ENCODE data around the gene PSAP.

PSAP gene

DNA sequence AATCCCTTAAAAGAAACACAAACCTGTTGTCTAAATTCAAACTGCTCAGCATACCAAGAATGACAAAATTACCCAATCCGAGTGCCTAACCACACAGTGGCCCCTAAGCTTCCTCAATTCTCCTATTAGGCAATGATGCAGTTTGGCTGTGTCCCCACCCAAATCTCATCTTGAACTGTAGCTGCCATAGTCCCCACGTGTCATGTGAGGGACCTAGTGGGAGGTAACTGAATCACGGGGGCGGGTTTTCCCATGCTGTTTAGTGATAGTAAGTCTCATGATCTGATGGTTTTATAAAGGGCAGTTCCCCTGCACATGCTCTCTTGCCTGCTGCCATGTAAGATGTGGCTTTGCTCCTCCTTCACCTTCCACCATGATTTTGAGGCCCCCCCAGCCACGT lies 21.9 kb downstream of the PSAP start:
- no peak for DNase-seq (ENCODE audit: low read depth in 2 of 3, low spot score in 2 of 3)

DNA sequence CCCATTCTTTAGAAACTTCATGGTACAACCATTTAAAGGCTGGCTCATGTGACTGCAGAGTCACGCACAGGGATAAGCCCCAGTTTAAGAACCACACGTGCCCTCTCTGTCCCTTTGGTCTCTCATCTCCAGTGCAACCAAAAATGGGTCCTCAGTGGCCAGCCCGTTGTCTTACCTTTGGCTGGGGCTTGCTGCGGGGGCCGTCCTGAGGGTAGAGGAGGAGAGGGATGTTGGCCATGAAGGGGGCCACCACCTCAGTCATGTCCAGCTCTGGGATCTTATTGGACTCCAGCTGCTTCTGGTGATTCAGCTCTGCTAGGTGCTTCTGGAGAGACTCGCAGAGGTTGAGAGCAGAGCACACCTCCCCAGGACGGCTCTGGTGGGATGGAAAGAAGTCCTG lies 22.3 kb downstream of the PSAP start:
- DNase-seq (ENCODE audit: low read depth in 2 of 3, low spot score in 2 of 3) = no peak

DNA sequence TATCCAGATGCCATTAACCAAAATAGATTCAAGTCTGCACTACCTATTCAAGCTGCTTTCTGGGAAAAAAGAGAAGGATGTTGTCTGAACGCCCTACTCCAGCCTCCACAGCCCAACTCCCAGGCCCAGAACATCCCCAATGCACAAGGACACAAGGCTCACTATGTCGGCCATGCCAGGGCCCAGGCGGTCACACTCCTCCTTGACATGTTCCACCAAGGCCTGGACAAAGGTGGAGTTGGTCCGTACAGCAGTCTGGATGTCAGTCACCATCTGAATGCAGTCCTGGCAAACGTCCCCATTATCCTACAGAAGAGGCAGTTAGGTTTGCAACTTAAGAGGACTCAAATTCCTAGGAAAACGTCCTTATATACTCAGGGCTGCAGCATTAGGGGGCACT lies 23.2 kb downstream of the PSAP start:
- DNase-seq (ENCODE audit: low read depth in 2 of 3, low spot score in 2 of 3) = no peak

DNA sequence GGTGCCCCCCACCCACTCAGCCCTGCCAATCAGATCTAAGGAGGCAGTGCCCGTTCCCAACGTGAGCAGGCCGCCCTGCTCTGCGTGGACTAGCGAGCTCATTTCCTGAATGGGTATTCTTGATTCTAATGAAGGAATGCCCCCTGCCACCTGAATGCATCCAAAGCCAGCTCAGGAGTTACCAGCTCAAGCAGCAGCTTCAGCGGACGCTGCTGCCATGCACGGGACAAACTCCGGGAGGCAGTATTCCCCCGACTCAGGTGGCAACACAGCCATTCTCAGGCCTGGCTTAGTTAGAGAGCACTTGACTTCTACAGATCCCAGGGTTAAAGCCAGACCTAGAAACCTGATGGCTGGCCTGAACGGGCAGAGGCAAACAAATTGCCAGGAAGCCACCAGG lies 25.8 kb downstream of the PSAP start:
- DNase-seq (ENCODE audit: low read depth in 2 of 3, low spot score in 2 of 3) = no peak

DNA sequence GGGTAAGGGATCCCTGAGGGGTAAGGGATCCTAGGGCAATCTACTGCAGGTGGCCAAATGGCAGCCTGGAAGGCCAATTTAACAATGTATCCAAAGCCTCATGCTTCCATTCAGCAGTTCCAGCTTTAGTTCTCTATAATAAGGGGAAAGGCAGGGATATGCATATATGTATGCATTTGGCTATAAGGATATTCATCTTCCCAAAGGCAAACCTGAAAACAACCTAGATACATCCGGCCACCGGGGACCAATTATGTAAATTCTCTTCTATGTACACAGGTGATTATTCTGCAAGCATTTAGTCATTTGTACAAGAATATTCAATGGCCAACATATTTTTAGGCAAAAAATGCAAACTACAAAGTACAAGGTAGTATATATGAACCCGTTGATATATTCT lies 26.7 kb downstream of the PSAP start:
- DNase-seq (ENCODE audit: low read depth in 2 of 3, low spot score in 2 of 3) = no peak

DNA sequence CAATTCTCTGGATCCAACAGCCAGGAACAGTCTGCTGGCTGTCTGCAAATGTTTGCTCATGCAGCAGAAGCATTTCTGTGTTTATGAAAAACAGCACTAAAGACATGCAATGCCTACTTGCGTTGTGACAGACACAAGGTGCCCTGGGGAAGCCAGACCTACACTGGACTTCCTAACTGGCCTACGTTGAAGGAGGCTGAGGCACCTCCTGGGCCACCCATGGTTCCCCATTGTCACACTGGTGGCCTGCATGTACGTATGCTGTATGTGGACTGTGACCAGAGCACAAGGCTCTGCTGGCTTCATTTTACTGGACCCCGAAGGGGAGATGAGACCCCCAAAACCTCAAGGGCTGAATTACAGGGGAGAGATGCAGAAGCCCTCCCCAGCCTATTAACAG lies 27.7 kb downstream of the PSAP start:
- no peak for DNase-seq (ENCODE audit: low read depth in 2 of 3, low spot score in 2 of 3)

DNA sequence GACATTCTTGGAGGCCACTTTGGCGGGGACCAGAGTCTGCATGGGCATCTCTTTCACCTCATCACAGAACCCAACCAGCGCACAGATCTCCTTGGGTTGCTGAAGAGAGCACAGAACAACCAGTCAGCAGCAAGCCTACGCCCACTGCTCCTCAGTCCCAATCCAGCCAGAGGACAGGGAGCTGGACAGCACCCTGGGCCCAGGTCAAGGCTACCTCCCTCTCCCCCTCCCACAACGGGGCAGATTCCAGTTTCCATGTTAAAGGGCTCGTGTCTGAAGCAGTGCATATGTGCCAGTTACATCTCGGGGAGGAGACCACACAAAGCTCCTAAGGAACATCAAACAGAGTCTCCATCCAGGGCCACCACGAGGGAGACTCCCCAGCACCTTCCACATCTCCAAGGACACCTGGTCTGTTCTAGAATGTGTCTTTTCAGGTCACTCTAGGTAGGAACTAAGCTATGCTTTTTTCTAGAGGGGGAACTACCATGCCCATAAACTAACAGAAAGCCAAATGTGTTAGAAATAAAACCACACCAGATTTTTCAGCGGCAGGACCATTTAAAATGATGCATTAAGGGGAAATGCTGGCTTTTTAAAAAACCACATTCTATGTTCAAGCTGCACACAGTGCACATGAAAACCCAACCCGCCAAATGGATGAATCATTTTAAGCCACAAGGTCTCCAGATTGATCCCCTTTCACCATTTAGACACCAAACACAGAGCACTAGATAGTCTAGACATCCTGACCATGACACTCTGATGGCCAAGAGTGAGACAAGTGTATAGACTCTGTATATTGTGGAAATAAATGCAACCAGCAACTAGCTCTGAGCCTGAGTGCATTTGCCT lies 28.9 kb downstream of the PSAP start:
- DNase-seq (ENCODE audit: low read depth in 2 of 3, low spot score in 2 of 3) = no peak

DNA sequence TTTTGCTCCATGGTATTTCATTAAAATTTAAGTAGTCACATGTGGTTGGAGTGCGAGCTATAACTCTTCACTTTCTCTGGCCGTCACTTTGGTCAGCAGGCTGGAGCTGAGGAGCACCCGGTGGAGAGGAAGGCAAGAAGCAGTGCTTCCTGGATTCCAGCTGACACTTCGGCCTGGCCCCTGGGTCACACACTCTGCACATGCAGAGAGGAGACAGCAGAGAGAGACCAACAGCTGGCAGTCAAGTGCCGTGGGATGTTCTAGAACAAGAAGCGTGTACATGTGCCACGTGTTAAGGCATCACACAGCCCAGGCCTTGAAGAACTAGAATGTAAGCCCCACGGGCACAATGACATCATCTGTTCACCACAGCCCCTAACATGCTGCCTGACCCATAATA lies 30.1 kb downstream of the PSAP start:
- no peak for DNase-seq (ENCODE audit: low read depth in 2 of 3, low spot score in 2 of 3)

DNA sequence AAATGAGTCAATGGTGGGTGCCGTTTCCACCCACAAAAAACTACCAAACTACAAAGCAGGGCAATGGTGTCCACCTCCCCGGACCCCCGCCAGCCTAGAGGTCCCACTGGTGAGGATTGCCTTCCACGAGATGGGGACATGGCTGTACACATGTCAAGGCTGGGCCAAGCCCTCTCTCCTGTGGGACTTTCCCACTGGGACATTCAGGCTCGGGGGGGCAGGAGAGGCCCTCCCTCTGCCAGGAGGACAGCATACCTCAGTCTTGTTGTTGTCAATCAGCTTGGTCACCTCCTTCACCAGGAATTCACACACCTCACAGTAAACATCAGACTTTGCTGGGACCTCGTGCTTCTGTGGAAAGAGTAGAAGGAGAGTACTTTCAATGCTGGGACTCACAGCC lies 31.1 kb downstream of the PSAP start:
- no peak for DNase-seq (ENCODE audit: low read depth in 2 of 3, low spot score in 2 of 3)

DNA sequence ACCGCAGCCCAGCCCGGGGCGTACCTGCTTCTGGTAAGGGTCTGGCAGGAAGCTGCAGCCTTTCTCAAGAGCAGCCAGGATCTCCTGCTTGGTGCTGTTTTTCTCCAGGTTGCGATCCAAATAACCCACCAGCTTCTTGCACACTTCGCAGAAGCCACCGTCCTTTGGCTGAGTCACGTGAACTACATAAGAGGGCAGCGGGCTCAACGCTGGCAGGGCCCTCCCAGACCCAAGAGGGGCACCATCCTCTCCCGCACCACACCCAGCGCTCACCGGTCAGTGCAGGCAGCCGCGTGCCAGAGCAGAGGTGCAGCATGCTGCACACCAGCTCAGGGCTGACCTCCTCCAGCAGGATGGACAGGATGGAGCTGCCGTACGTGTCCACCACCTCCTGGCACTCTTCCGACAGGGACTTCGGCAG lies 31.6 kb downstream of the PSAP start:
- DNase-seq (ENCODE audit: low read depth in 2 of 3, low spot score in 2 of 3) = no peak

DNA sequence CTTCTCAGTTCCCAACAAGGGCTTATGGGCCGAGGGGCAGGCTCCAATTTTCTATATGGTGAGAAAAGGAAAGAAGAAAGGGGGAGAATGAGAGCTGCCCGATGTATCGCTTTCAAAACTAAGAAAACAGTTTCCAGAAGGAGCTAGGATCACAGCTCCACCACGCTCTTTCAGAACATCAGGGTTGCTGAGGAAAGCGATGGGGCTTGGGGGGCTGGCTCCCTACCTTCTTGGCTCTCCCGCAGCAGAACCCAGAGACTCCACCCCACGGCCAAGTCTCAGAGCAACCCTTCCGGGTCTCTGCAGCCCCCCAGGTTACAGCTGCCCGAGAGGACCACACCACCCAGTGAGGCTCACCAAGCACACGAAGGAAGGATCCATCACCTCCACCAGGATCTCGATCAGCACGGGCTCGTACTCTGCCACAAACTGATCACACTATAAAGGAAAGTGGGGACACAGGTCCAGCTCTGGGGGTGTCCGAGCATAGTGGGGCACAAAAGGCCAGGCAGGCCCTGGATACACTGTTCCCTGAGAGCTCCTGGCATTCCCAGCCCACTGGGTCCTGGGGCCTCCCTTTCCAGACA lies 32.3 kb downstream of the PSAP start:
- DNase-seq (ENCODE audit: low read depth in 2 of 3, low spot score in 2 of 3) = no peak

DNA sequence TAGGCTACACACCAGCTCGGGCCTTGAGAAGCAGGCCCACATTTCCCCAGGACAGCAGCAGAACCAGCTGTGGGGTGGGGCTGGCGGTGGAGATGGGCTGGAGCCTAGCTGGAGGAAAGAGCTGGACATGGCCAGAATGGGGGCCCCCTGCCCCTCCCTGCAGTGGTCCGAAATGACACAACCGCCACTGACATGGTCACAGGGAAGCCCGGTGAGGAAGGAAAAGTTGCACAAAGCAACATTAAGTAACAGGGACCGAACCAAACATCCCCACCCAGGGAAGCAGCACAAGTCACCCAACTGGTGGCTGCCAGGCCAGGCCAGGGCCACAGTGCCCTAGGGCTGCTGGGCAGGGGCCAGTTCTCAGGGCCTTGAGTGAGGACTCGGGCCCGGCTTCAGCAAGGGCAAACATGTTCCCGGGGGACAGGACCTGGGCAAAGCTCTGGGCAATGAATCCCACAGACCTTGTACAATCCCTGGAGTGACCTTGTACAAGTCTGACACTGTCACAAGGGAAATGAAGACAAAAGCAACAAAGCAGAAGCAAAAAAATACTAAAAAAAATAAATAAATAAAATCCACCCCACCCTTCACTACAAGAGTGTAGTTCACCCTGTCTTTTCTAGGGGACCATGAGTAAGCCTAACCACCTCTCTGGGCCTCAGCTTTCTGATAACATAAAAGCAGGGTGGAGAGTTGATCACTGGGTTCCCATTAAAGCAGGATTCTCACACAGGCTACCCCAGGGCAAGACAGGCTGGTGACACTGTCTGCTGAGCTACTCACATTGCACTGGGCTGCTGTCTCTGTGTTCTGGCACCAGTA lies 33.0 kb downstream of the PSAP start:
- DNase-seq (ENCODE audit: low read depth in 2 of 3, low spot score in 2 of 3) = no peak

DNA sequence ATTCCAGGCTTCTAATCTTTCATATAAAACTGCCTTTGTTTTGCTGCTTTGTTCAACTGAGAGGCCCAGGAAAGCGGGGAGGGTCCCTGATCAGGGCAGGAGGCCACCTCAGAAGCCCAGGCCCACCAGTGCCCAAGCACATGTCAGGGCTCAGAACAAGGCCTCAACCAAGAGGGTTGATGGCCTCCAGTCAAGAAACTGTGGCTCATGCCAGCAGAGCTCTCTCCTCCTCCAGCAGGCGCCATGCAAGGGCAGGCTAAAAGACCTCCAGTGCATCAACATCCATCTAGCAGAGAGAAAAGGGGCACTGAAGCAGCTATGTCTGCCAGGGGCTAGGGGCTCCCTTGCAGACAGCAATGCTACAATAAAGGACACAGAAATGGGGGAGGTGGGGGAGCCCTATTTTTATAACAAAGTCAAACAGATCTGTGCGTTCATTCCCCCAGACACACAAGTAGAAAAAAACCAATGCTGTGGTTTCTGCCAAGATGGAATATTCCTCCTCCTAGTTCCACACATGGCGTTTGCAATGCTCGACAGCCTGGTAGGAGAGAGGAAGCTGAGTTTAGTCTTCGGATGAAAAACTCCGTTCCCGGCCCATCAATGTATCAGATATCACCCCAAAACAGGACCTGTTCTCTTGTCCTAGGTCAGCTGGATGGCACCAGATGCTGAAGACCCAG lies 34.0 kb downstream of the PSAP start:
- DNase-seq (ENCODE audit: low read depth in 2 of 3, low spot score in 2 of 3) = no peak

DNA sequence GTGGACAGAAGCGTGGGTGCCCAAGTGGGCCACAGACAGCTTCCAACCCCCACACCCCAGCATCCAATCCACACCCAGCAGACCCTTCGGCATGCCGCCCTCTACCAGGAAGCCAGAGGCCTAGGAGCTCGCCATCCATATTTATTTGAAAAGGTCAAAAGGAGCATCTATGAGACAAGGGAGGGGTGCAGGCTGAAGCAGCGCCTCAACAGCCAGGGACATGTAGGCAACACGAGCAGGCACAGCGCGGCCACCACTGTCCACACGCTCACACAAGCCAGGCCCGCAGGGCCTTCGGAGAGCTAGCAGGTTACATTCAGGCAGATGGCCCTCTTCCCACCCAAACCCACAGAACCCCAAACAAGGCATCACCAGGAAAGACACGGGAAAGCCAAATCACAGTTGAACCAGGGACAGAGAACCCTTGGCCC lies 34.6 kb downstream of the PSAP start:
- no peak for DNase-seq (ENCODE audit: low read depth in 2 of 3, low spot score in 2 of 3)

DNA sequence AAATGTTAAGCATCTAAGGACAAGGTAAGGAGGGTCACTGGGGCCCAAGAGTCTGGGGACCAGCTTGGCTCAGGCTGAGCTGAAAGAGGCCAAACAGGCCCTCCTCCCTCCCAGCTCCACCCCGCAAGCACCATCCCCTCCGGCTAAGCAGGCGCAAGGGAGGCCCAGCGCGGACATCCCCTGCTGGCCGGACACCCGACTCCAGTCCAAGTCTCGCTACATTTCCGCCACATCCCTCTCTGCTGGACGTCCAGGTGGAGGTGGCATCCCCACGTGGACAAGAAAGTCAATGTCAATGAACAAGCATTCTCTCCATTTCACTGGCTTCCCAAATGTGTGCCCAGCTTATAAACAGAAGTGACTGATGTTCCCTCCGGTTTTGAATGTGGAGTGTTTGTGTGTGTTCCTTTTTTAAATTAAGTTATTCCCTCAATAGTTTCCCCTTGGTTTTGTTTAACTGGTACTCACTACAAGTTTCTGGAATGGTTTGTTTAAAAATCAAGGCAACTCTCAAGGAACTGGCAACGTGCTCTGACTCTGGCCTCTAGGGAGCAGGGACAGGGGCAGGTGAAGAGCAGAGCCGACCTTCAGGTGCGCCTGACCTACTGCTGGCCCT lies 35.4 kb downstream of the PSAP start:
- DNase-seq (ENCODE audit: low read depth in 2 of 3, low spot score in 2 of 3) = no peak

DNA sequence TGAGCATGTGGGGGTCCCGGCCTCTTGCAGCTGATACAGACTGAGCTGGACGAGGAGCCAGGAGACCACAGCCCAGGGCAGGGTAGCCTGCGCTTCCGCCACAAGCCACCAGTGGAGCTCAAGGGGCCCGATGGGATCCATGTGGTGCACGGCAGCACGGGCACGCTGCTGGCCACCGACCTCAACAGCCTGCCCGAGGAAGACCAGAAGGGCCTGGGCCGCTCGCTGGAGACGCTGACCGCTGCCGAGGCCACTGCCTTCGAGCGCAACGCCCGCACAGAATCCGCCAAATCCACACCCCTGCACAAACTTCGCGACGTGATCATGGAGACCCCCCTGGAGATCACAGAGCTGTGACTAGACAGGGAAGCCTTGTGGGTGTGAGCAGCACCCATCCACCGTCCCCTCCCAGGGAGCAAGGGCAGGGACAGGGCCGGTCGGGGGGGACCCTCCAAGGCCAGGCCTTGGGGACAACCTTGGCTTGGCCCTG lies 36.1 kb downstream of the PSAP start:
- DNase-seq (ENCODE audit: low read depth in 2 of 3, low spot score in 2 of 3) = no peak

DNA sequence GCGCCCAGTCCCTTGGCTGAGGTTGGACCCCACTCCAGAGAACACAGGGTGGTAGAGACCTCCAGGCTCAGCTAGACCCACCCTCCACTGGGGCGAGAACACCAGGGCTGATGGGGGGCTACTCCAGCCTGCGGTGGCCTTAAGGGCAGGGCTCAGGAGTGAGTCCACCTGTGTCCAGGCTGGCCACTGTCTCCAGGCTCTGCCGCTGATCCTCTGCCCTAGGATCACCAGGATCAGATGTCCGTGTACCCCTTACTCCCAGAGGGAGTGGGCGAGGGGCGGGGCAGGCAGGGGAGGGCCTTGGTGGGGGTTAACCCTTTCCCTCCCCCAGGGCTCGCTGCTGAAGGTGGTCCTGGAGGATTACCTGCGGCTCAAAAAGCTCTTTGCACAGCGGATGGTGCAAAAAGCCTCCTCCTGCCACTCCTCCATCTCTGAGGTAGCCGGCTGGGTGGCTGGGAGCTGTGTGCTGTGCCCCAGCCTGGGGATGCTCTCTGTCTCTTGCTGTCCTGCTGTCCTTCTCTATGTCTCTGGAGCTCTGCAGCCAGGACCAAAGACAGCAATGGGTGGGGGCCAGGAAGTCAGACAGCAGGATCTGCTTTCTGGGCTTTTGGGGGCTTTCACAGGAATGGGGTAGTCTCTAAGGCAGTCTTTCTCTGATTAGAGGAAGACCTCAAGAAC lies 38.0 kb downstream of the PSAP start:
- DNase-seq (ENCODE audit: low read depth in 2 of 3, low spot score in 2 of 3) = no peak

DNA sequence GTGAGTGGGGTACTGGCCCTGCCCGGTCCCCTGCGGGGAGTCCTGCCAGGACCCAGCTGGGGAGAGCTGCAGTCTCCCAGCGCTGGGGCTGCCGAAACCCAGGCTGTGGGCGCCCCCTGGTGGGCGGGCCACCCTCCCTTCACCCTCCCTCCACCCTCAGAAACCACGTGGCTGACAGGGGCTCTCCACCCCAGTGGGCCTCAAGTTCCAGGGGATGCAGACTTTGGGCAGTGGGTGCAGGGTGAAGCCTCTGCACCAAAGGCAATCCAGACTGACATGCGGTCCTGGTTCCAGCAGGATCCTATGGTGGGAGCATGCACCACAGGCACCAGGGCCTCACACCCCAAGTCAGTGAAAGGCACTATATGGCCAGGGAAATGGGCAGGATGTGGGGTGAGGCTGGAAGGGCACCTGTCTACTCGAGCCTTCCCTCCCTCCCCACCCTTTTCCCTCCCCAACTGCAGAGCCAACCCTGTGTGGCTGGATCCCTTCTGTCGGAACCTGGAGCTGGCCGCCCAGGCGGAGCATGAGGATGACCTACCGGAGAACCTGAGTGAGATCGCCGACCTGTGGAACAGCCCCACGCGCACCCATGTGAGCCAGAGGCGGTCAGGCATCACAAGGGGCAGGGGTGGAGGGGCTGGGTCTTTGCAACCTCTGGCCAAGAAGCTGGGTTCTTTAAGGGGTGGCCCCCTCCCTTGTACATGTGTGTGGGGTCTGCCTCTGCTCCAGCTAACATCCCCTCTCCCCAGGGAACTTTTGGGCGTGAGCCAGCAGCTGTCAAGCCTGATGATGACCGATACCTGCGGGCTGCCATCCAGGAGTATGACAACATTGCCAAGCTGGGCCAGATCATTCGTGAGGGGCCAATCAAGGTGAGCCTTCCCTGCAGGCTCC lies 38.8 kb downstream of the PSAP start:
- DNase-seq (ENCODE audit: low read depth in 2 of 3, low spot score in 2 of 3) = peak; percentile 45 to 88 (median 75)

DNA sequence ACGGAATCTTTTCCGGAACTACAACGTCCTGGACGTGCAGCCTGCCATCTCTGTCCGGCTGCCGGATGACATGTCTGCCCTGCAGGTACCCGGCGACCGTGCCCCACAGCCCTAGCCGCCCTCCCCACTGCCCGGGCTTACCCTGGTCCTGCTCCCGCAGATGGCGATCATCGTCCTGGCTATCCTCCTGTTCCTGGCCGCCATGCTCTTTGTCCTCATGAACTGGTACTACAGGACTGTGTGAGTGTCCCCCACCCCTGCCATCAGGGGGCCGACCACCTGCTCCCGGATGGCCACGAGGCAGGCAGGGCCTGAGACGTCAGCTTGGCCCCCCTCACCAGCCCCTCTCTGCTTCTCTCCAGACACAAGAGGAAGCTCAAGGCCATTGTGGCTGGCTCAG lies 39.7 kb downstream of the PSAP start:
- no peak for DNase-seq (ENCODE audit: low read depth in 2 of 3, low spot score in 2 of 3)

All from activated CD8-positive, alpha-beta memory T cell treated with anti-CD3 and anti-CD28 coated beads for 48 hours (primary cell).